ENCODE results near the gene ATP8A2. TPM values are rescaled to one million over a fixed set of nuclear protein-coding genes. Genes with fewer than 3 reads are reported as not detected.

The ATP8A2 gene
- total RNA-seq, 2 donors from 2014 or later = 0.08 to 0.19 TPM

- H3K36me3 ChIP-seq = no peaks in the 10 kb centered on the region
- H3K27ac ChIP-seq = no peak overlapping the region
- DNase-seq (ENCODE audit: low spot score) = no peak
- H3K4me3 ChIP-seq = no peak overlapping the region
- no peaks in the 10 kb centered on the region for H3K4me1 ChIP-seq
- no peaks in the 10 kb centered on the region for H3K27me3 ChIP-seq
- peaks cover 0 to 5% of the 10 kb centered on the region in 2 donors for H3K9me3 ChIP-seq
- TF ChIP-seq CTCF (IDR thresholded peaks at IDR 0.05) = no peak
Measured at GRCh38 chr13:25391932-25392331, 20.2 kb downstream of the ATP8A2 start.

- Histone ChIP-seq H3K36me3 (no peaks in the 10 kb centered on the region), H3K4me3 (no peak overlapping the region), H3K4me1 (no peaks in the 10 kb centered on the region), H3K27me3 (no peaks in the 10 kb centered on the region), H3K9me3 (peaks cover 0 to 5% of the 10 kb centered on the region in 2 donors), H3K27ac (no peak overlapping the region)
- no peak for DNase-seq (ENCODE audit: low spot score)
- no peak for TF ChIP-seq CTCF (IDR thresholded peaks at IDR 0.05)
Measured at GRCh38 chr13:25394402-25395060, 22.8 kb downstream of the ATP8A2 start.

- no peak for TF ChIP-seq CTCF (IDR thresholded peaks at IDR 0.05)
- Histone ChIP-seq H3K4me3 (no peak overlapping the region), H3K4me1 (no peaks in the 10 kb centered on the region), H3K9me3 (peaks cover 0 to 5% of the 10 kb centered on the region in 2 donors), H3K36me3 (no peaks in the 10 kb centered on the region), H3K27ac (no peak overlapping the region), H3K27me3 (no peaks in the 10 kb centered on the region)
- no peak for DNase-seq (ENCODE audit: low spot score)
Measured at GRCh38 chr13:25397763-25398162, 26.0 kb downstream of the ATP8A2 start.

- DNase-seq (ENCODE audit: low spot score) = no peak
- Histone ChIP-seq H3K4me3 (no peak overlapping the region), H3K36me3 (no peaks in the 10 kb centered on the region), H3K27ac (no peak overlapping the region), H3K4me1 (no peaks in the 10 kb centered on the region), H3K9me3 (no peaks in the 10 kb centered on the region), H3K27me3 (no peaks in the 10 kb centered on the region)
- TF ChIP-seq CTCF (IDR thresholded peaks at IDR 0.05) = no peak
Measured at GRCh38 chr13:25400925-25401324, 29.2 kb downstream of the ATP8A2 start.

- no peak for TF ChIP-seq CTCF (IDR thresholded peaks at IDR 0.05)
- no peak overlapping the region for H3K4me3 ChIP-seq
- no peak overlapping the region for H3K27ac ChIP-seq
- H3K9me3 ChIP-seq = no peaks in the 10 kb centered on the region
- H3K4me1 ChIP-seq = no peaks in the 10 kb centered on the region
- no peaks in the 10 kb centered on the region for H3K27me3 ChIP-seq
- no peak for DNase-seq (ENCODE audit: low spot score)
- no peaks in the 10 kb centered on the region for H3K36me3 ChIP-seq
Measured at GRCh38 chr13:25401958-25402357, 30.2 kb downstream of the ATP8A2 start.

GRCh38 chr13:25406377-25406776 lies 34.6 kb downstream of the ATP8A2 start:
- no peaks in the 10 kb centered on the region for H3K36me3 ChIP-seq
- no peaks in the 10 kb centered on the region for H3K4me1 ChIP-seq
- no peak for TF ChIP-seq CTCF (IDR thresholded peaks at IDR 0.05)
- H3K27ac ChIP-seq = no peak overlapping the region
- no peak for DNase-seq (ENCODE audit: low spot score)
- no peak overlapping the region for H3K4me3 ChIP-seq
- H3K27me3 ChIP-seq = no peaks in the 10 kb centered on the region
- no peaks in the 10 kb centered on the region for H3K9me3 ChIP-seq
